GM18511 (cell line): Measurements from ENCODE around the gene COL27A1.

Experiments used
- ATAC-seq: cut with Tn5 transposase; IDR thresholded peaks from one replicate; pipeline ENCODE4 v1.9.1; 2021; ENCODE audit warnings: mild to moderate bottlenecking, moderate library complexity; ENCODE audit not compliant: unreplicated experiment

Gene COL27A1

GRCh38 chr9:114281473-114282103 lies 126.3 kb downstream of the COL27A1 start:
- ATAC-seq: no peak

GRCh38 chr9:114282104-114282485 lies 126.8 kb downstream of the COL27A1 start:
- no peak for ATAC-seq

DNA sequence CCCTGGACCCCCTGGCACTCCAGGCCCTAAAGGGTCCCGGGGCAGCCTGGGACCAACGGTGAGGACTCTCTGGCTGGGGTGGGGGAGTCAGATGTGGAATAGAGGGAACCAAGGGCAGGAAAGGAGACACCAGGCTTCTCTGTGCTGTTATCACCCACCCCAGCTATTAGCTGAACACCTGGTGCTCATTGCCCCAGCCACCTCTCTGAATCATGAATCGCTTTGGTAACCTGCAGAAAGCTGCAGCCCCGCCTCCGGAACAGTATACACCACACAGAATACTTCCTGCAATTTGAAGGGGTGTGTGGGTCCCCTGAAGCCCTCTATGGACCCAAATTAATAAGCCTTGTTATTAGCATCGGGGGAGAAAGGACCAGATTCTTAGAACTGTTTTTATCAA lies 127.2 kb downstream of the COL27A1 start:
- ATAC-seq: no peak

GRCh38 chr9:114282926-114283325 lies 127.6 kb downstream of the COL27A1 start:
- no peak for ATAC-seq

DNA sequence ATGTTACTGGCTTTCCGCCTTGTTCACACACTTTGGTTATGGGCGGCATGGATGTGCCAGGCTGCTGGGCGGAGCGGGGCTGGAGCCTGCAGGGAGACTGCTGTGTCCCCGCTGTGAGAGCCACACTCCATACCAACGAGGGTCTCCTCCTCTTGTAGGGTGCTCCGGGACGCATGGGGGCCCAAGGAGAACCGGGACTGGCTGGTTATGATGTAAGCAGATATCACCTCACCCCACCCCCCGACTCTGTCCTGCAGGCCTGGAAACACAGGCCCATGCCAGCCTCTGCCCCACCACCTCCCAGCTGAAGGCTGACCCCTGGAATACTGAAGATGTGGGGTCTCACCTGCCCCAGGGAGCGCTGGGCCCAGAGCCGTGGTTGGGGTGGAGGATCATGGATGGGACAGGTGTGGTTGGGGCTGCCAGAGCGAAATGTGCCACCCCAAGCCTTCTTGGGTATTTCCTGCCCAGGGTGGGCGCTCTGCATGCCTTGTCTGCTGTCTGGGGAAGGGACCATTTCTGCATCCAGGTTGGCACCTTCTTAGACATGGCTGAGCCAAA lies 128.3 kb downstream of the COL27A1 start:
- no peak for ATAC-seq

DNA sequence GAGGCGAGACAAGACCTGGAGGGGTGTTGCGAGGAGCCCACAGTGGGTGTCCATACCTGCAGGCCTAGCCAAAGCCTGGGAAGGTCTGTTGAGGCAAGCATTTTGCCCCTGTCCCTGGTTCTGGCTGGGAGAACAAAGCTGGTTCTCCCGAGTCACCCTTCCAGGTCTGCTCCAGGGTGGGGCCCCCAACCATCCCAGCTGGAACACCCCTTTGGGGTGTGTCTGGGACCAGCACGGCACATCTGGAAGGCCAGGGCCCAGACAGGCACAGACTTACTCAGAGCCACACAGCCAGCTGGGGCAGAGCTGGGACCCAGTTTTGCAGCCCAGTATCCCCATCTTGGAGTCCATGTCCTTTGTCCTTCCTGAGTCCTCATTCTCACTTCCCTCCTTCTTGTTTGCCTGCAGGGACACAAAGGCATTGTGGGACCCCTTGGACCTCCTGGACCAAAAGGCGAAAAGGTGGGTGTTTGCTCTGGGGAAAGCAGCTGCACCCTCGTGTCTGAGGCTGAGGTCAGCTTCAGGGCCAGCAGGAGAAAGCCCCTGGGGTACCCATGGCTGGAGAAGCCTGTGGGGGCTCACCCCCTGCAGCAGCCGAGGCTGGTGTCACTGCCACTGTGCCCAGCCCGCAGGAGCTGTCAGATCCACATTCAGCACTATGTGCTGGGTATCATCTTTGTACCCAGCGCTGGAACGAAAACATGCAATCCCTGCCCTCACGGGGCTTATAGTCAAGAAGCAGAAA lies 129.2 kb downstream of the COL27A1 start:
- no peak for ATAC-seq

DNA sequence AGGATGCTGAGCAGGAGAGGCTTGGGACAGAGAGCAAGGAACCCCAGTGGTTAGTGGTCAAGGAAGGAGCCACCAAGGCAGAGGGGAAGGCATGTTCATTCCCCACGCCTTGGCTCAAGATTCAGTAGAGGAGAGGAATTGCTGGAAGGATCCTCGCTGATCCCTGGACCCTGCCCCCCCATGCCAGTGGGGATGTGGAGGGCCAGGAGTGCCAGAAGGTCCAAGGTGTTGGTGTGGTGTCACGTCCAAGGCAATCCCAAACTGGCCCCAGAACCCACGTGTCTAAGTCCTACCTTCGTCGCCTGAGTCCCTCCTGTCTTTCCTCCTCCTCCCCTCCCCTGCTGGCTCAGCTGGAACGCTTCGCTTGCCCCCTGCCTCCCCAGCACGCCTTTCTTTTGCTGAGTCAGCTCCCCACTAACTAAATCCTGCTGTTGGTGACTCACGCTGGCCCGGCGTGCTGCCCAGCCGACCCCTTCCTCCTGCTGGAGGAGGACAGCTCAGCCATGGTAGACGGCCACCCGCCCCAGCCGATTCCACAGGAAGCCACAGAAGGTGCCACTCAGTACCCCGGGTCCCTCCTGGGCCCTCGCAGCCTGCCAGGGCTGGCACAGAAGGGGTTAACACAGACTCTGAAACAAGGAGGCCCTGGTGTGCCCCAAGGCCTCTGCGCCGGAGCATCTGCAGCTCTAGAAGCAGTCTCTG lies 130.0 kb downstream of the COL27A1 start:
- ATAC-seq: no peak

DNA sequence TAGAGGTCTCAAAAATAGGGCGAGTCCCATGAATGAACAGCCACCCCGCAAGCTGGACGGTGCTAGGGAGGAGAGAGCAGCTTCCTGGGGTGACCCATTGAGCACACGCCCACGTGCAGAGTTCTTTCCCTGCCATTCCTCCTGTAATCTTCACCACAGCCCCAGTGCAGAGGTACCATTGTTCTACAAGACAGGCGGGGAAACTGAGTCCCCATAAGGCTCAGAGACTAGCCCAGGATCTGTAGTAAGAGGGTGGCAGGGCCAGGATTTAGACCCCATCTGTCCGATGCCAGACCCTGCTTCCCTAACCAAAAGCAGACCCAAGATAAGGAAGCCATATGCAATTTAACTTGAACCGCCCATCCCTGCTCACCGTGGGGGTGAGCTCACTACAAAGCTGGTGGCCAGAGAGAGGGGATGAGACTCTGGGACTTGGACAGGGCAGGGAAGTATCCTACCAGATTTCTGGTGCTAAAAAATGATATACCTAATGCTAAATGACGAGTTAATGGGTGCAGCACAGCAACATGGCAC lies 130.9 kb downstream of the COL27A1 start:
- no peak for ATAC-seq

DNA sequence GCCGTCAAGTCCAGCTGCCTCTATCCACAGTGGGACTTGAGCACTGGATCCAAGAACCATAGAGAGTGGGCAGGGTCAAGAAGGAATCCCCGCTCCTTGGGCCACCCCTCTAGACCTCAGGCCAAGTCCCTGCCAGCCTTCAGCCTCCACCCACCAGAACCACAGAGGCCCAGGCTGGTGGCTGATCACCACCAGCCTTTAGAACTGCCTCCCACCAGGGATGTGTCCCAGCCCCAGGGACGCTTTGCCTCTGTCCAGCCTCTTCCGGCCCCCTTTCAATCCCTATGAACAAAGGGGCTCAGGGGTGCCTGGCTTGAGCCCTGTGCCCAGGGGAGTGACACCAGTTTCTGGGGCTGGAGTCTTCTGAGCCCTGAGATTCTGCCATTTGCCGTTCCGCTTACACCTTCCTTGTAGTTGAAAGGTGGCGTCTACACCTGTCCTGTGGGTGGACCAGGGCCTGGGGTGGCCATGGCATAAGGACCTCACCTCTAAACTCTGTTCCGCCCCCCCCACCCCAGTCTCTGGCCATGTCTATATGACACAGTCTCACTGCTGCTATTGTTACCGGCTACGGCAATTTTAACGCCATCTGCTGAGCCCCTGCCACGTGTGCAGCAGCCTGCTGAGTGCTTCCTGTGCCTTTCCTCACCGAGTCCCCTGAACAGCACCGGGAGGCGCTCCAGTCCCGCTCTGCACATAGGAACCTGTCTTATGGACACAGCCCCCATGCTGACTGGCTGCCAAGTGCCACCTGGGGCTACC lies 131.8 kb downstream of the COL27A1 start:
- ATAC-seq: no peak

- ATAC-seq: no peak
Observed at GRCh38 chr9:114287763-114288192, 132.4 kb downstream of the COL27A1 start.

DNA sequence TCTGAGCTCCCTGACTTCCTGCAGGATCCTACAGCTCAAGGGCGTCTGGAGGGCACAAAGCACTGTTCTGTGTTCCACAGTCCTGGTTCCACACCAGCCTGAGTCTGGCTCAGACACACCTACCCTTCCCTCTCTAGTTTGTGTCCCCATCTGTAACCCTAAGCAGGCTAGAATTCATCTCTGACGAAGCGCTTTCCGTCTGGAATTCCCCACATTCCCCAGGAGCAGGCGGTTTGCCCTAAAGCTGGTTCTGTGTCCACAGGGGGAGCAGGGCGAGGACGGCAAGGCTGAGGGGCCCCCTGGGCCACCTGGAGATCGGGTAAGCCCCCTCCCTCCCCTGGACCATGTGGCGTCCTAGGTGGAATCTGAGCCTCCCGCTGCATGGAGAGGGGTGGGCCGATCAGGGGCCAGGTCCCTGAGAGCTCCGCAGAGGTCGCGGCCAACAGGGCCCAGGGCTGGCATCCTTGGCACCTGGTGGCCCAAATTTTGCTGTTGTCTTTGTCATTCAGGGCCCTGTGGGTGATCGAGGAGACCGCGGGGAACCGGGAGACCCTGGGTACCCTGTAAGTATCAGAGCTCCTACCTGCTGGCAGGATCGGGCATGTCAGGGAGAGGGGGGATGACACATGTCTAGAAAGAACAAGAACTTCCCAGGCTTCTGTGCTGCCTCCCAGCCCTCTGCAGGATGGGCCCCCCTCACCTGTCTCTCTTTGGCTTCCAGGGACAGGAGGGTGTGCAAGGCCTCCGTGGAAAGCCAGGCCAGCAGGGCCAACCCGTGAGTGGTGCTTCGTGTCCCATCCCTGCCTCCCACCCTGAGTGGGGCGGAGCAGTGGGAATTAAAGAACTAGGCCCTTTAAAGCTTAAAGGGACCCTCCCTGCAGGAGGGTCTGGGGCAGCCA lies 133.1 kb downstream of the COL27A1 start:
- ATAC-seq: no peak

GRCh38 chr9:114289106-114289505 lies 133.8 kb downstream of the COL27A1 start:
- ATAC-seq: no peak

DNA sequence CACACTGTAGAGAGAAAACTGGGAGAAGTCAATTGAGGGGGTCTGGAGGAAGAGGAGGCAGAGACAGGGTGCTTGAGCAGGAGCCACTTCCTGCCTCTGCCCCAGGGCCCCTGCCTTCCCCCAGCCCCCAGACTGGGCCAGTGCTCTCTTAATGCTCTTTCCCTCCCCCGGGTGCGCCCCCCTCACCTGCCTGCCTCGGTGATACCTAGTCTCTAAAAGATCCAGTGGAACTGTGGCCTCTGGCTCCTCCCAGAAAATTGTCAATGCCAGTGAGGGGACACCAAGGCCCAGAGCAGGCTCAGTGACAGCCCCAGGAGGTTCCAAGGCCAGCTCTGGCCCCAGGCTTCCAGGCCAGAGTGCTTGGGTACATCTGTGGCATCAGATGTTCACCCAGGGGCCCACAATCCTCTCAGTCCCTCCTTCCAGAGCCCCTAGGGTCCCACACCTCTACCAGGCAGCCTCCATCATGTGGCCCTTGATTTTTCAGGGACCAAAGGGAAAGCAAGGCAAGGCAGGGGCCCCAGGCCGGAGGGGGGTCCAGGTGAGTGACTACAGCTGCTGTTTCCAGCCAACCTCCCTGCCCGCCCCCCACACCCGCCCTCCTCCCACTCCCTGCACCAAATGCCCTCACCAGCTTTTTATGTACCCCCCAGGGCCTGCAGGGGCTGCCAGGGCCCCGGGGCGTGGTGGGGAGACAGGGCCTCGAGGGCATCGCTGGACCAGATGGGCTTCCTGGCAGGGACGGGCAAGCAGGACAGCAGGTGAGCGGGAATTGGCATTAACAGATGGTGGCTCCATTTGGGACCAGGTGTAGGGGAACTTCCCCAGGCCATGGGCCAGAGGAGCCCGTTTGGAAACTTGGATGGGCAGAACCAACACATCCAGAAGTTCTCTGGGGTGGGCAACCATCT lies 134.5 kb downstream of the COL27A1 start:
- no peak for ATAC-seq

DNA sequence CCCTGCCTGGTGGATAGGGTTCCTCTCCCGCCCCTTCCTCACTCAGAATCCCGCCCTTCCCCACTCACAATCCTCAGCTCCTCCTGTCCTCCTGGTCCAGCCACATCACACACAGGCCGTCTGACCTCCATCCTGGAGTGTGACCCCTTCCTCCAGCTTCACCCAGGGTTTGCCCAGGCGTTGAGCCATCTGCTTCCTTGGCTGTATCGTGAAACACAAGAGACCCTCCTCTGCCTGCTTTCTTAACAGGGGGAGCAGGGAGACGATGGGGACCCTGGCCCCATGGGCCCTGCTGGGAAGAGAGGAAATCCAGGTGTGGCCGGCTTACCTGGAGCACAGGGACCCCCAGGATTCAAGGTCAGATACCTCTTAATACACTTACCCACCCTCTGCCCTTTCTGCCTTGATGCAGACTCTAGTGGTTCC lies 135.2 kb downstream of the COL27A1 start:
- ATAC-seq: no peak

GRCh38 chr9:114291064-114291474 lies 135.7 kb downstream of the COL27A1 start:
- no peak for ATAC-seq

DNA sequence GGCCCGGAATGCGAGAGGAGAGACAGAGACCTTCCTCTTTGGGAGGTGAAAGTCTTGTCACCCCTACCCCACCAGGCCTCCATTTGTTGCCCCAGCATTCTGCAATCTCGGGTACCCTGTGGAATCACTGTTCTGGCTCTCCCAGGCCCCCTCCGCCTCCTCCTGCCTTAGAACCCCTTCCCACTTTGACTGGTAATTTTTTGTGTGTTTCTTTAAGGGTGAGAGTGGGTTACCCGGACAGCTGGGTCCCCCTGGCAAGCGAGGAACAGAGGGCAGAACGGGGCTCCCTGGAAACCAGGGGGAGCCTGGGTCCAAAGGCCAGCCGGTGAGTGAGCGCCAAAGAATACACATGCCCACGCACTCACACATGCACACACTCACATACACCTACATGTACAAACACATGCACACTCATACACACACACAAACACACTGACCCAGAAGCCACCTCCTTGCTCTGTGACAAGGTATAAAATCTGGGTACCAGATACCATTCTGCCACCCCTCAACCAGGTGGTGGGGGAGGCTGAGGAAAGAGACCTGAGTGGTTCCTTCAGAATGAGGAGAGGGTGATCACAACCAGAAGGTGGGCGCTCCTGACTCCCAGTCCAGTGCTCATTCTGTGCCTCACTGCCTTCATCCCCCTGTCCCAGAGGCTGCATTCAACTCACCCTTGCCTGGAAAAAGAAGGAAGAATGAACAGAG lies 136.7 kb downstream of the COL27A1 start:
- ATAC-seq: no peak

- no peak for ATAC-seq
Observed at GRCh38 chr9:114294664-114295063, 139.3 kb downstream of the COL27A1 start.

- ATAC-seq: no peak
Observed at GRCh38 chr9:114296338-114296737, 141.0 kb downstream of the COL27A1 start.
